Activated naive CD8-positive, alpha-beta T cell treated with anti-CD3 and anti-CD28 coated beads, Interleukin-2, amount 50 U/mL, for 16 hours (primary cell): Measurements from ENCODE around the gene DZIP1L.
"Not testable (repeated sequence)": the region's sequence is repeated elsewhere in the genome, so short reads cannot be mapped to it uniquely, and the experiment has no call there.

Source experiments
- DNase-seq: peaks from one replicate; pipeline ENCODE4 v3.0.0-alpha.2; 2020; ENCODE audit warnings: low read depth, low spot score

The DZIP1L gene, protein sequence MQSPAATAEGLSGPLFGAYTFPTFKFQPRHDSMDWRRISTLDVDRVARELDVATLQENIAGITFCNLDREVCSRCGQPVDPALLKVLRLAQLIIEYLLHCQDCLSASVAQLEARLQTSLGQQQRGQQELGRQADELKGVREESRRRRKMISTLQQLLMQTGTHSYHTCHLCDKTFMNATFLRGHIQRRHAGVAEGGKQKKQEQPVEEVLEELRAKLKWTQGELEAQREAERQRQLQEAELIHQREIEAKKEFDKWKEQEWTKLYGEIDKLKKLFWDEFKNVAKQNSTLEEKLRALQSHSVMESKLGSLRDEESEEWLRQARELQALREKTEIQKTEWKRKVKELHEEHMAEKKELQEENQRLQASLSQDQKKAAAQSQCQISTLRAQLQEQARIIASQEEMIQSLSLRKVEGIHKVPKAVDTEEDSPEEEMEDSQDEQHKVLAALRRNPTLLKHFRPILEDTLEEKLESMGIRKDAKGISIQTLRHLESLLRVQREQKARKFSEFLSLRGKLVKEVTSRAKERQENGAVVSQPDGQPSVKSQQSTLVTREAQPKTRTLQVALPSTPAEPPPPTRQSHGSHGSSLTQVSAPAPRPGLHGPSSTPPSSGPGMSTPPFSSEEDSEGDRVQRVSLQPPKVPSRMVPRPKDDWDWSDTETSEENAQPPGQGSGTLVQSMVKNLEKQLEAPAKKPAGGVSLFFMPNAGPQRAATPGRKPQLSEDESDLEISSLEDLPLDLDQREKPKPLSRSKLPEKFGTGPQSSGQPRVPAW

GRCh38 chr3:138114988-138115971, at the start of gene DZIP1L:
TSS of gene DZIP1L (minus strand) at chr3:138115608. CDS start at chr3:138103971, 11,637 bp downstream.
- DNase-seq, result no peak

DNA sequence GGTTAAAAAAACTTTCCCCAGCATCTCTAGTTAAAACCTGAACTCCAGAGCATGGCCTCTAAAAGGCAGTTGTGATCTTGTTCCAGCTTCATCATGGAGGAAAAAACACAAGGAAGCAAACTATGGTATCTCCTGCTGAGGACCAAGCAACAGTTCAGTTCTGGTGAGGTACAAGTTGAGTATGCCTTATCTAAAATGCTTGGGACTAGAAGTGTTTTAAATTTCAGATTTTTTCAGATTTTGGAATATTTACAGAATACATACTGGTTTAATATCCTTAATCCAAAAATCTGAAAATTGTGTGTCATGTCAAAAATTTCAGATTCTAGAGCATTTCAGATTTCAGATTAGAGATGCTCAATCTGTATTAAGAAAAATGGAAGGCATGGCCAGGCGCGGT, 49.7 kb upstream of the DZIP1L start:
- no peak for DNase-seq

DNA sequence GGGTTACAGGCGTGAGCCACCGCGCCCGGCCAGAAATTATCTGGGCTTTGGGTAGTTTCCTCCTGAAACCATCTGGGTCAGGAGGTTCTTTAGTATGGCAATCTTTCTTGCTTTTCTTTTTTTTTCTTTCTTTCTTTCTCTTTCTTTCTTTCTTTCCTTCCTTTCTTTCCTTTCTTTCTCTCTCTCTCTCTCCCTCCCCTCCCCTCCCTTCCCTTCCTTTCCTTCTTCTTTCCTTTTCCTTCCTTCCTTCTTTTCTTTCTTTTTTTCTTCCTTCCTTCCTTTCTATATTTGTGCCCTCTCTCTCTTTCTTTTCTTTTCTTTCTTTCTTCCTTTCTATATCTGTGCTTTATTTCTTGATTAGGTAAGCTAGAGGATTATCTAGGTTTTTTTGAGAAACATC, 42.3 kb upstream of the DZIP1L start:
- DNase-seq, result no peak

DNA sequence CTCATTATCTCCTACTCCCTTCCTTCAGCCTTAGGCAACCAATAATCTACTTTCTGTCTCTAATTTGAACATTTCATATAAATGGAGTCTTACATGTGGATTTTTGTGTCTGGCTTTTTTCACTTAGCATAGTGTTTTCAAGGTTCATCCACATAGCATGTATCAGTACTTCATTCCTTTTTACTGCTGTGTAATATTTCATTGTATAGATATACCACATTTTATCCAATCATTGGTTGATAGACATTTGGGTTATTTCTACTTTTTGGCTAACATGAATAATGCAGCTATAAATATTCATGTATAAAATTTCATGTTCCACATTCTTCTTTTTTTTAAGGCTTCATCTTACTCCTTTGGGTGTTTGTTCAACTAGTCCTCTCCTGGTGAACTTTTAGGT, 39.1 kb upstream of the DZIP1L start:
- DNase-seq, result no peak

- DNase-seq, result no peak
Measured at GRCh38 chr3:138148503-138148902, 33.1 kb upstream of the DZIP1L start.

DNA sequence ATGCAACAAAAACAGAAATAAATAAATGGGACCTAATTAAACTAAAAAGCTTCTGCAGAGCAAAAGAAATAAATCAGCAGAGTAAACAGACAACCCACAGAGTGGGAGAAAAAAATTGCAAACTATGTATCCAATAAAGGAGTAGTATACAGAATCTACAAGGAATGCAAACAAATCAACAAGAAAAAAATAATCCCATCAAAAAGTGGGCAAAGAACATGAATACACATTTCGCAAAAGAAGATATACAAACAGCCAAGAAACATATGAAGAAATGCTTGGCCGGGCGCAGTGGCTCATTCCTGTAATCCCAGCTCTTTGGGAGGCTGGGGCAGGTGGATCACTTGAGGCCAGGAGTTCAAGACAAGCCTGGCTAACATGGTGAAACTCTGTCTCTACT, 26.8 kb upstream of the DZIP1L start:
- DNase-seq, result not testable (repeated sequence)

GRCh38 chr3:138140940-138141339, 25.5 kb upstream of the DZIP1L start:
- DNase-seq, result no peak

- no peak for DNase-seq
Measured at GRCh38 chr3:138139691-138140090, 24.3 kb upstream of the DZIP1L start.

DNA sequence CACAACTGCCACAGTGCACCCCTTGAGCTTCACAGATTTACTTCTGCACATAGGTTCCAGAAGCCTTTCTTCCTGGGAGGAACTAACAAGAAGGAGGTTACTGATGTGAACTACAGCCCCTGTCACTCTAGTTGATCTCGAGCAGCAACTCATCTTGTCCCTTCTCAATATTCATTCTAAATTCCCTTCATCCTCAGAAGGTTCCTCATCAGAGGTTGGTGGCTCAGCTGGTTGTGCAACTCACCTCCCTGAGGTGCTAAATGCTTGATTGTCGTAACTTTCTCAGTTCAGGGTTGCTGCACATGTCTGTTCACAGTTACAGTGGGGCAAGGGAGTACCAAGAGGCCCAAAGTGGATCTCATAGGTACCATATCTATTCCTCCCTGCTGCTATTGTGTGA, 22.5 kb upstream of the DZIP1L start:
- no peak for DNase-seq

DNA sequence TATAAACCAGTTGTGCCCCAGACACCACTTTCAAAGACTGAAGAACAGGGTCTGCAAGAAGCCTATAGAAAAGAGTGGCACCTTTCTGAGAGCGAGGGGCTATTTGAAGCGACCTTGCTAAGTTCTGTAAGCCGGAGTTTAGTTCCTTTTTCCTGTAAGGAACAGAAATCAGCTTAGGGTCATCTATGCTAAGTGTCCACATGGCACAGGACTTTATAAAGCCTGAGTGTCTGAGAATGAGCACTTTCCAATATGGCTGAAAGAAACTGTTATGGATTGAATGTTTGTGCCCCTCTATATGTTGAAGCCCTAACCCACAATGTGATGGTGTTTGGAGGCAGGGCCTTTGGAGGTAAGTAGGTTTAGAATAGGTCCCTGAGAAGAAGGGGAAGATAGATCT, 20.8 kb upstream of the DZIP1L start:
- DNase-seq, result no peak

DNA sequence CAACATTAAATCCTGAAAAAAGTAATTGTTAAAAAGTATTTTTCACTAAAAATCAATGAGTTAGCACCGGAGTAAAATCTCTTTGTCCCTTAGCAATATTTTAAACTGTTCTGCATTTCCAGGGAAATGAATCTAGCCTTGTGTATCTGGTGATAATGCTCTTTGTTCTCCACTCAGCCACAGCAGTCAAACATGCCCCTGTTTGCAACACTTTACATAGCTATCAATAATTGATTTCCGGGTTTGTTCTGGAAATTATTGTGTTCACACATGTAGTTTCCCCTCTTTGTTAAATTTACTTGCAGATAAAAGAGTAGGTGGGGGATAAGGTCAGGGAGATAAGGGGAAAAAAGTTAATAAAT, 20.4 kb upstream of the DZIP1L start:
- DNase-seq, result no peak

DNA sequence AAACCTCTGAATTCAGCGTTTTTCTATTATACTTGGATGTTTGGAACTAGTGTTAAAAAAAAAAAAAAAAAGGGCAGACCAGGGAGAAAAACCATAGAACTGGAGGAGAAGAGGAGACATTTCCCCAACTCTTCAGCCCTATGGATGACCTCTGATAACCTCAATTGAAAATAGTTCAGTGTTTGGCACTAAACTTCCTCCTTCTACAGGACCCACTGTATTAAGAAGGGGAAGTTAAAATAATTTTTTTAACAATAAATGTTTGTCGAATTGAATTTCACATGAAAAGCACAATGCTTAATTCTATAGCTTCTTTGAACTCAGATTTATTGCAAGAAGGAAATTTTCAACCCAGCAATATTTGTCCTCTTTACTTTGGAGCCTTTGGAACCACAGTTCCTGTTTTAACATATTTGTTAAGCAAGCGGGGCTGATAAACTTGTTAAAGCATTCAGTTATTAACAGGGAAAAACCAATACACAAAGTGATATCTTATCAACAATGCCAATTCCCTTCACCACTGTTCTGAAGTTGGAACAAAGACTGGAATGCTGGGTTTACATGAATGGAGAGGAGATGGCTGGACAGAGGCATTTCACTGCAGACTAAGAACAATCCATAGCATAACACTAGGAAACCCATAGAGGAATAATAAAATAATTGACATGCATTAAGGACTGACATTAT, 19.9 kb upstream of the DZIP1L start:
- DNase-seq, result no peak

DNA sequence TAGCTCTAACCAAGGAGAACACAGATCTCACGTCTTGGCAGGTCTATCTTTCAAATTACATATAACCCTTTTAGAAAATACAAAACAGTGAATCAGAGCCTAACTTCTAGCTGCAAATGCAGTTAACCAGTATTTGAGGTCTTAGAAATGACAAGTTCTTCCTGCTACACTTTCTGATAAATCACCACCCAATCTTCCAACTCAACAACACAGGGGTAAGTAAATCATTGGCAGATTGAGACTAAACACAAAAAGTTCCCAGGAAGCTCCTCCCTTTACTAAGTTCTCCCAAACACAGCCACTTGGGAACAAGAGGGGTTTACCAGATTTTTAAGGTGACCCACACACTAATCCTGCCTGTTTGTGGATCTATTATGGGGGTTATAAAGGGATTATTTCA, 16.8 kb upstream of the DZIP1L start, which contains the start of gene A4GNT:
A4GNT (minus strand) TSS at position 152 of the 400 bp plus-strand sequence. CDS start 1,134 bp downstream, outside the sequence.
- no peak for DNase-seq

GRCh38 chr3:138127636-138128365, 12.4 kb upstream of the DZIP1L start:
- no peak for DNase-seq

- no peak for DNase-seq
Measured at GRCh38 chr3:138125548-138126221, 10.3 kb upstream of the DZIP1L start.

DNA sequence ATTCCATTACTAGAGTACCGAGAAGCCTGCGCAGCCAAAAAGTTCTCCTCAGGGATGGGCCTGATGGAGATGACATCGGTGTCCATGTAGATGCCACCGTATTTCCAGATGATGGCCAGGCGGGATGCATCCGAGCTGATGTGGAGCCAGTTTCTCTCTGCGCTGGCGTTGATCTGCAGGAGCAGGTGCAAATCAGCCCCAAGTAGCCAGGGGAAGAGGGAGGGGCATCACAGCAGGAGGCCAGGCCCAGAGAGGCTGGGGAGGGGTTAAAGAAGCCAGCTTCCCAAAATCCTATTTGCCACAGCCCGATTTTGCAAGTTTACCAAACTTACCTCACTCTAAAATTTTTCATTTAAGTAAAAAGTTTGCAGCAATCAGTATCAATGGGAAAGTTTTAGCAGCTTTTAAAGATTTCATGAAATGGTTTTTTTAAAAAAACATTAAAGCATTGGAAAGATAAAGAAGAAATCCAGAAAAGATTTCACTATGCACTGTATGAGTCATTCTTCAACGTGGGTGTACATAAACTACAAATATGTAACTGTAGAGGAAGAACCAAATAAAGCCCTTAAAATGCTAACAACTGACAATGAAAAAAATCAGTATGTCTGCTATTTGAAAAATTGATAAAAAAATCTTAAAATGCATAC, 9.4 kb upstream of the DZIP1L start:
- DNase-seq, result no peak

DNA sequence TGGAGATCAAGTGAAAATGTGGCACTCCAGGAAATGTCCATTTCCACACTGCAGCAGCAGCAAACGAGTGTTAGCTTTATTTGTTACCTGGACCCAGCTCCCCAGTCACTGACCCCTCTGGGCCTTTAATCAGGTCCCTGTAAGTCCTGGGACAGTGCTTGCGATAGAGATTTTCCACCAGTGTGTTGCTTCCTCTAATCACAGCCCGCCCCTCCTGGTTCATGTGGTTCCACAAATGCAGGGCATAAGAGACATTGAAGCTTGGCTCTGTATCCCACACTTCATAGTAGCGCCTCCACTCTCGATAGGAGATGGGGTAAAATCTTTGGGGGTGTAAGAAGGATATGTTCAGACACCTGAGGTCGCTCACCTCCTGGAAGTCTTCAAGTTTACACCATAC, 8.8 kb upstream of the DZIP1L start:
- DNase-seq, result no peak

DNA sequence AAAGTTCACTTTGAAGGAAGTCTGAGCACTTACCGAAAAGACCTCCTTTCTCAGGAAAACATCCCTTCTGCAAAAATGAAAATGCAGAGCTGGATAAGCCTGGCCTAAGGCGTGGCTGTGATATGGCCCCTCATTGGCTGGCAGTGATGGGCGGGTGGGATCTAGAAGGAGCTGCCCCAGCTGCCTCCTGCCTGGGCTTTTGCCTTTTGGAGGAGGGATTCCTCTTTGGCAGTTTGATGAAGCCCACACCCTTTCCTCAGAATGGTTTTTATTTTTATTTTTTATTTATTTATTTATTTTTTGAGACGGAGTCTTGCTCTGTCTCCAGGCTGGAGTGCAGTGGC, 4.0 kb upstream of the DZIP1L start:
- DNase-seq, result no peak

DNA sequence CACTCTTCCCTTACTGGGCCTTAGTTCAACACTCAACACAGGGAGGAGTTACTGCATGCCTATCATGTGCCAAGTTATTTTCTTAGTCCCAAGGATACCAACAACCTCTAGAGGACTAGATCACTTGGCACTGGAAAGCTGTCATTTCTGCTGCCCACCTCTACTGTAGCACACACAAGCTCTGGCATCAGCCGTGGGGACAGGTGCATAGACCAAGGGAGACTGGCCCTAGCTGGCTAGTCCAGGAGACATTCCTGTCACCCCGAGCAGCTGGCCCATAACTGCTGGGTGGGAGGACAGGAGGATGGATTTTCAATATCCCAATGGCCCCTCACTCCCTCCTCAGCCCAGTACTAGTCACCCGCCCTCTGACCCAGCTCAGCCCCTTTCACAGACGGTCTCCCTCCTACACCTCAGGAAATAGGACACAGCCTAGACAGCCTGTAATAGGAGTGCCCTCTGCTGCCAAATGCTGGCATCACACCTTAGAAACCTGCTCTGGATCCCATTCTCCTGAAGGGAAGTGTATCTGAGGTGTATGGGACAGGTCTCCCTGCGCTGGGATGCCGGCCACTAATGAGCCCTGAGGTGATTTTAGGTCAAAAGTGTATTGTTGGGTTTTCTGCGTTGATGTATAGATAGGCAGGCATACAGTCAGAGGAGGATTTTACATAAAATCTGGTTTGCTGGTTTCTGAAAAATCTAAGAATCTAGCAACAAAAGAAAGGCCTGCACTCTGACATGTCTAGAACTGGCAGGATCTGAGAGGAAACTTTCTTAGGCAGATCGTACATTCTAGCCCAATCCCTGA, 3.4 kb upstream of the DZIP1L start:
- no peak for DNase-seq
